Breast epithelium (tissue), 4 donors: ENCODE results near the gene GNAI3. TPM values are rescaled to one million over a fixed set of nuclear protein-coding genes. Genes with fewer than 3 reads are reported as not detected.

ENCODE experiments used
- DNase-seq, 2 donors: peaks; one replicate each; pipeline ENCODE4 v3.0.0-alpha.2; 2019; ENCODE audit warnings: low spot score in 2 of 2
- H3K27ac ChIP-seq, 2 donors: fragments of 200-600 bp; sonication (generic) in 1 of 2; one replicate each; pipeline ENCODE4 v1.5.1; 2016 to 2019; ENCODE audit warnings: mild to moderate bottlenecking in 1 of 2
- H3K27me3 ChIP-seq, 2 donors: fragments of 200-600 bp; sonication (generic) in 1 of 2; one replicate each; pipeline versions ENCODE4 v1.5.1 to v1.6.0; 2017 to 2019; ENCODE audit warnings: control low read depth in 1 of 2, mild to moderate bottlenecking in 1 of 2
- H3K36me3 ChIP-seq: fragments of 200-600 bp; one replicate; pipeline ENCODE4 v1.5.1; 2019
- H3K4me1 ChIP-seq, 2 donors: fragments of 200-600 bp; sonication (generic); one replicate each; pipeline ENCODE4 v1.5.1; 2016 to 2019; ENCODE audit warnings: control low read depth in 1 of 2
- H3K4me3 ChIP-seq, 3 donors: fragments of 200-600 bp; sonication (generic); 1 replicate in 2 of 3; 2 replicates in 1 of 3; pipeline ENCODE4 v1.5.1; 2016 to 2019; ENCODE audit warnings: mild to moderate bottlenecking in 3 of 3, moderate library complexity in 2 of 3
- H3K9me3 ChIP-seq, 2 donors: fragments of 200-600 bp; sonication (generic) in 1 of 2; one replicate each; pipeline ENCODE4 v1.5.1; 2016 to 2019; ENCODE audit warnings: control low read depth in 1 of 2
- CTCF ChIP-seq, 3 donors: fragments of 450-650 bp; IDR thresholded peaks; one replicate each; pipeline ENCODE4 v1.5.1; 2016 to 2017; ENCODE audit warnings: antibody characterized with exemption in 3 of 3, mild to moderate bottlenecking in 3 of 3, moderate library complexity in 3 of 3
- POLR2A ChIP-seq: fragments of 450-650 bp; IDR thresholded peaks from one replicate; pipeline ENCODE4 v1.6.1; 2016; ENCODE audit warnings: antibody characterized with exemption, mild to moderate bottlenecking, moderate library complexity
- POLR2AphosphoS5 ChIP-seq, 3 donors: sonication (generic); formaldehyde crosslinking; IDR thresholded peaks; one replicate each; pipeline ENCODE4 v1.6.1; 2017; ENCODE audit warnings: antibody characterized with exemption in 3 of 3
- intact Hi-C: fragments of 100-400 bp; cut with DNase I; formaldehyde crosslinking; loops from one replicate; pipeline ENCODE4 v1.15.1; 2023; ENCODE audit warnings: low total_unique reads
- total RNA-seq, 3 donors: library from RNA; depleted of rRNA; stranded (reverse); fragments of >200 nt; gene quantifications; one replicate each; pipeline ENCODE4 v1.1.0, GENCODE V29; 2016

Gene GNAI3
- total RNA-seq, 3 donors from 2014 or later, result 5.9 to 6.9 (median 6.2) TPM

- Histone ChIP-seq H3K27ac (no peak overlapping the region), H3K9me3 (no peaks in the 10 kb centered on the region), H3K36me3 (no peaks in the 10 kb centered on the region), H3K4me3 (no peak overlapping the region), H3K4me1 (no peaks in the 10 kb centered on the region), H3K27me3 (no peaks in the 10 kb centered on the region)
- intact Hi-C loops, result no loop called here
- no peak for DNase-seq
- no peak for TF ChIP-seq CTCF (IDR thresholded peaks at IDR 0.05)
- TF ChIP-seq POLR2A, result no peak
- no peak for TF ChIP-seq POLR2AphosphoS5 (IDR thresholded peaks at IDR 0.05)
These were observed 33.6 kb downstream of the GNAI3 start for GRCh38 chr1:109582021-109582420.

- H3K36me3 ChIP-seq, result no peaks in the 10 kb centered on the region
- H3K4me3 ChIP-seq, result no peak overlapping the region
- no peak for TF ChIP-seq POLR2A
- no peak for TF ChIP-seq CTCF (IDR thresholded peaks at IDR 0.05)
- no peak for TF ChIP-seq POLR2AphosphoS5 (IDR thresholded peaks at IDR 0.05)
- no peak for DNase-seq
- no peaks in the 10 kb centered on the region for H3K27me3 ChIP-seq
- H3K4me1 ChIP-seq, result no peaks in the 10 kb centered on the region
- no peak overlapping the region for H3K27ac ChIP-seq
- H3K9me3 ChIP-seq, result no peaks in the 10 kb centered on the region
- intact Hi-C loops, result no loop called here
These were observed 36.4 kb downstream of the GNAI3 start for GRCh38 chr1:109584766-109585165.

GRCh38 chr1:109586055-109586454 lies 37.6 kb downstream of the GNAI3 start:
- H3K36me3 ChIP-seq, result no peaks in the 10 kb centered on the region

GRCh38 chr1:109589177-109589576 lies 40.8 kb downstream of the GNAI3 start:
- intact Hi-C loops, result no loop called here
- Histone ChIP-seq H3K4me3 (no peak overlapping the region), H3K36me3 (no peaks in the 10 kb centered on the region), H3K27me3 (no peaks in the 10 kb centered on the region), H3K27ac (no peak overlapping the region), H3K4me1 (no peaks in the 10 kb centered on the region), H3K9me3 (no peaks in the 10 kb centered on the region)
- no peak for DNase-seq
- no peak for TF ChIP-seq POLR2A
- TF ChIP-seq CTCF (IDR thresholded peaks at IDR 0.05), result no peak
- TF ChIP-seq POLR2AphosphoS5 (IDR thresholded peaks at IDR 0.05), result no peak

More at GRCh38 chr1:109586055-109586454, 37.6 kb downstream of the GNAI3 start:
- H3K9me3 ChIP-seq, result no peaks in the 10 kb centered on the region
- H3K4me1 ChIP-seq, result no peaks in the 10 kb centered on the region
- intact Hi-C loops, result no loop called here
- TF ChIP-seq POLR2A (no peak), POLR2AphosphoS5 (IDR thresholded peaks at IDR 0.05) (no peak), CTCF (IDR thresholded peaks at IDR 0.05) (no peak)
- no peak for DNase-seq
- no peak overlapping the region for H3K27ac ChIP-seq
- H3K4me3 ChIP-seq, result no peak overlapping the region
- no peaks in the 10 kb centered on the region for H3K27me3 ChIP-seq

- intact Hi-C loops, result no loop called here
- H3K27me3 ChIP-seq, result no peaks in the 10 kb centered on the region
- H3K36me3 ChIP-seq, result no peaks in the 10 kb centered on the region
- H3K4me3 ChIP-seq, result no peak overlapping the region
- TF ChIP-seq POLR2AphosphoS5 (IDR thresholded peaks at IDR 0.05) (no peak), CTCF (IDR thresholded peaks at IDR 0.05) (no peak), POLR2A (no peak)
- no peaks in the 10 kb centered on the region for H3K4me1 ChIP-seq
- H3K27ac ChIP-seq, result no peak overlapping the region
- no peaks in the 10 kb centered on the region for H3K9me3 ChIP-seq
- no peak for DNase-seq
These were observed 41.3 kb downstream of the GNAI3 start for GRCh38 chr1:109589679-109590078.
